HEK293 (cell line): ENCODE results near the gene BNIPL.

Experiments
- AEBP2 ChIP-seq: fragments of 450-650 bp; formaldehyde crosslinking; IDR thresholded peaks from 2 replicates; pipeline ENCODE4 v1.5.1; 2016; ENCODE audit warnings: missing biosample characterization, missing genetic modification characterization, borderline replicate concordance
- FEZF1 ChIP-seq: fragments of 450-650 bp; formaldehyde crosslinking; IDR thresholded peaks from 2 replicates; pipeline ENCODE4 v1.5.1; 2016; ENCODE audit warnings: missing biosample characterization, missing genetic modification characterization
- GFI1B ChIP-seq: fragments of 450-650 bp; formaldehyde crosslinking; IDR thresholded peaks from 2 replicates; pipeline ENCODE4 v1.5.1; 2016; ENCODE audit warnings: missing biosample characterization, missing genetic modification characterization
- HIC1 ChIP-seq: fragments of 450-650 bp; formaldehyde crosslinking; IDR thresholded peaks from 2 replicates; pipeline ENCODE4 v1.5.1; 2016; ENCODE audit warnings: missing biosample characterization, missing genetic modification characterization
- HOXD13 ChIP-seq: sonication (generic); formaldehyde crosslinking; IDR thresholded peaks from 2 replicates; pipeline ENCODE4 v1.8.0; 2022; ENCODE audit warnings: missing genetic modification reagents, borderline replicate concordance
- KLF7 ChIP-seq: fragments of 450-650 bp; formaldehyde crosslinking; IDR thresholded peaks from 2 replicates; pipeline ENCODE4 v1.5.1; 2016; ENCODE audit warnings: missing biosample characterization, missing genetic modification characterization, borderline replicate concordance
- MZF1 ChIP-seq: fragments of 450-650 bp; formaldehyde crosslinking; IDR thresholded peaks from 2 replicates; pipeline ENCODE4 v1.5.1; 2017; ENCODE audit warnings: missing biosample characterization, missing genetic modification characterization, borderline replicate concordance
- OSR2 ChIP-seq: fragments of 450-650 bp; formaldehyde crosslinking; IDR thresholded peaks from 2 replicates; pipeline ENCODE4 v1.5.1; 2016; ENCODE audit warnings: missing biosample characterization, missing genetic modification characterization
- PRDM2 ChIP-seq: fragments of 450-650 bp; formaldehyde crosslinking; IDR thresholded peaks from 2 replicates; pipeline ENCODE4 v1.5.1; 2016; ENCODE audit warnings: missing biosample characterization, missing genetic modification characterization, borderline replicate concordance
- SP2 ChIP-seq: fragments of 450-650 bp; formaldehyde crosslinking; IDR thresholded peaks from 2 replicates; pipeline ENCODE4 v1.5.1; 2016; ENCODE audit warnings: missing biosample characterization, missing genetic modification characterization
- ZFHX2 ChIP-seq: fragments of 450-650 bp; formaldehyde crosslinking; conservative IDR thresholded peaks from 2 replicates; pipeline ENCODE4 v1.5.1; 2016; ENCODE audit warnings: missing biosample characterization, missing genetic modification characterization
- ZFP69B ChIP-seq: fragments of 450-650 bp; formaldehyde crosslinking; IDR thresholded peaks from 2 replicates; pipeline ENCODE4 v1.5.1; 2016; ENCODE audit warnings: missing biosample characterization, missing genetic modification characterization
- ZNF112 ChIP-seq: fragments of 450-650 bp; formaldehyde crosslinking; IDR thresholded peaks from 2 replicates; pipeline ENCODE4 v1.5.0; 2017; ENCODE audit warnings: missing biosample characterization, missing genetic modification characterization
- ZNF155 ChIP-seq: fragments of 450-650 bp; formaldehyde crosslinking; IDR thresholded peaks from 2 replicates; pipeline ENCODE4 v1.5.1; 2016; ENCODE audit warnings: missing biosample characterization, missing genetic modification characterization
- ZNF16 ChIP-seq: fragments of 450-650 bp; formaldehyde crosslinking; IDR thresholded peaks from 2 replicates; pipeline ENCODE4 v1.5.1; 2016; ENCODE audit warnings: low read depth, missing biosample characterization, missing genetic modification characterization
- ZNF2 ChIP-seq: fragments of 450-650 bp; formaldehyde crosslinking; IDR thresholded peaks from 2 replicates; pipeline ENCODE4 v1.5.1; 2016; ENCODE audit warnings: missing biosample characterization, missing genetic modification characterization
- ZNF24 ChIP-seq: fragments of 450-650 bp; formaldehyde crosslinking; IDR thresholded peaks from 2 replicates; pipeline ENCODE4 v1.5.1; 2016; ENCODE audit warnings: missing biosample characterization, missing genetic modification characterization
- ZNF266 ChIP-seq: fragments of 450-650 bp; formaldehyde crosslinking; IDR thresholded peaks from 2 replicates; pipeline ENCODE4 v1.5.1; 2016; ENCODE audit warnings: missing biosample characterization, missing genetic modification characterization, low read depth
- ZNF362 ChIP-seq: fragments of 450-650 bp; formaldehyde crosslinking; IDR thresholded peaks from 2 replicates; pipeline ENCODE4 v1.5.1; 2016; ENCODE audit warnings: missing biosample characterization, missing genetic modification characterization
- ZNF37A ChIP-seq: fragments of 450-650 bp; IDR thresholded peaks from 2 replicates; pipeline ENCODE4 v1.5.1; 2018; ENCODE audit warnings: missing biosample characterization, missing genetic modification characterization
- ZNF394 ChIP-seq: fragments of 450-650 bp; formaldehyde crosslinking; IDR thresholded peaks from 2 replicates; pipeline ENCODE4 v1.5.1; 2016; ENCODE audit warnings: missing biosample characterization, missing genetic modification characterization, mild to moderate bottlenecking, moderate library complexity, borderline replicate concordance
- ZNF404 ChIP-seq: fragments of 450-650 bp; formaldehyde crosslinking; IDR thresholded peaks from 2 replicates; pipeline ENCODE4 v1.5.1; 2017; ENCODE audit warnings: missing biosample characterization, missing genetic modification characterization
- ZNF530 ChIP-seq: fragments of 450-650 bp; formaldehyde crosslinking; IDR thresholded peaks from 2 replicates; pipeline ENCODE4 v1.5.1; 2016; ENCODE audit warnings: low read depth, missing biosample characterization, missing genetic modification characterization
- ZNF560 ChIP-seq: fragments of 450-650 bp; formaldehyde crosslinking; IDR thresholded peaks from 2 replicates; pipeline ENCODE4 v1.5.1; 2017; ENCODE audit warnings: missing biosample characterization, missing genetic modification characterization, borderline replicate concordance
- ZNF580 ChIP-seq: fragments of 450-650 bp; formaldehyde crosslinking; IDR thresholded peaks from 2 replicates; pipeline ENCODE4 v1.5.1; 2016; ENCODE audit warnings: missing biosample characterization, missing genetic modification characterization
- ZNF610 ChIP-seq: fragments of 450-650 bp; formaldehyde crosslinking; IDR thresholded peaks from 2 replicates; pipeline ENCODE4 v1.5.1; 2016; ENCODE audit warnings: missing biosample characterization, missing genetic modification characterization, borderline replicate concordance
- ZNF623 ChIP-seq: fragments of 450-650 bp; formaldehyde crosslinking; IDR thresholded peaks from 2 replicates; pipeline ENCODE4 v1.5.1; 2016; ENCODE audit warnings: missing biosample characterization, missing genetic modification characterization
- ZNF768 ChIP-seq: fragments of 450-650 bp; formaldehyde crosslinking; IDR thresholded peaks from 2 replicates; pipeline ENCODE4 v1.5.1; 2018; ENCODE audit warnings: missing biosample characterization, mild to moderate bottlenecking, missing genetic modification characterization
- ZNF785 ChIP-seq: fragments of 450-650 bp; formaldehyde crosslinking; IDR thresholded peaks from 2 replicates; pipeline ENCODE4 v1.5.1; 2016; ENCODE audit warnings: missing biosample characterization, missing genetic modification characterization
- ZSCAN18 ChIP-seq: fragments of 450-650 bp; formaldehyde crosslinking; IDR thresholded peaks from 2 replicates; pipeline ENCODE4 v1.5.1; 2016; ENCODE audit warnings: missing biosample characterization, missing genetic modification characterization

BNIPL gene

GRCh38 chr1:151013518-151013917 lies 22.9 kb upstream of the BNIPL start (continued):
- no peak for TF ChIP-seq SP2 (tag by site-specific recombination)
- no peak for TF ChIP-seq ZNF362 (tag by site-specific recombination)
- TF ChIP-seq ZNF24 (tag by site-specific recombination) = no peak
- no peak for TF ChIP-seq AEBP2
- no peak for TF ChIP-seq ZNF530 (tag by site-specific recombination)
- no peak for TF ChIP-seq ZNF623 (tag by site-specific recombination)
- no peak for TF ChIP-seq HOXD13 (CRISPR knock-in tag)
- TF ChIP-seq ZNF155 (tag by site-specific recombination) = no peak
- TF ChIP-seq ZNF785 = no peak
- TF ChIP-seq ZFP69B (tag by site-specific recombination) = no peak
- TF ChIP-seq ZNF580 = no peak
- TF ChIP-seq ZNF16 (tag by site-specific recombination) = no peak
- TF ChIP-seq ZNF610 (tag by site-specific recombination) = no peak
- no peak for TF ChIP-seq ZNF37A (tag by site-specific recombination)
- TF ChIP-seq KLF7 (tag by site-specific recombination) = no peak
- no peak for TF ChIP-seq ZNF768 (tag by site-specific recombination)
- TF ChIP-seq OSR2 (tag by site-specific recombination) = peak; percentile 93
- no peak for TF ChIP-seq ZNF112 (tag by site-specific recombination)
- TF ChIP-seq ZSCAN18 = no peak
- no peak for TF ChIP-seq ZNF2
- TF ChIP-seq ZNF404 (tag by site-specific recombination) = no peak
- TF ChIP-seq PRDM2 (tag by site-specific recombination) = no peak
- TF ChIP-seq FEZF1 (tag by site-specific recombination) = peak; percentile 99
- no peak for TF ChIP-seq GFI1B (tag by site-specific recombination)
- no peak for TF ChIP-seq ZNF394 (tag by site-specific recombination)
- no peak for TF ChIP-seq ZFHX2
- peak; percentile 55; the same call in 1 of the 2 replicates for TF ChIP-seq MZF1 (tag by site-specific recombination)
- TF ChIP-seq ZNF266 = no peak
- no peak for TF ChIP-seq HIC1 (tag by site-specific recombination)
- TF ChIP-seq ZNF560 (tag by site-specific recombination) = no peak
